K562 (cell line): ENCODE measurements around the gene JAK3. TPM values are rescaled to one million over a fixed set of nuclear protein-coding genes. Genes with fewer than 3 reads are reported as not detected.

Experiments used
- ATF1 ChIP-seq, 2 experiments: fragments of 450-650 bp in 1 of 2; IDR thresholded peaks; 2 replicates each; pipeline ENCODE4 v1.6.1; 2016; ENCODE audit warnings: missing compliant biosample characterization in 1 of 2, missing genetic modification characterization in 1 of 2
- BRF2 ChIP-seq: IDR thresholded peaks from 3 replicates; pipeline ENCODE4 v1.6.1; 2011; ENCODE audit warnings: borderline replicate concordance, mild to moderate bottlenecking; ENCODE audit not compliant: insufficient read length, insufficient read depth
- CXXC5 ChIP-seq: fragments of 250-450 bp; sonication (Bioruptor Pico); IDR thresholded peaks from 2 replicates; pipeline ENCODE4 v1.8.0; 2022; ENCODE audit warnings: inconsistent platforms, mild to moderate bottlenecking, moderate library complexity
- FOXO4 ChIP-seq: fragments of 450-650 bp; formaldehyde crosslinking; IDR thresholded peaks from 2 replicates; pipeline ENCODE4 v1.4.0; 2020; ENCODE audit warnings: mild to moderate bottlenecking, moderate library complexity
- ILF3 ChIP-seq: fragments of 450-650 bp; IDR thresholded peaks from 2 replicates; pipeline ENCODE4 v1.6.1; 2018; ENCODE audit warnings: antibody characterized with exemption, mild to moderate bottlenecking, moderate library complexity, borderline replicate concordance
- KAT7 ChIP-seq: sonication (generic); formaldehyde crosslinking; IDR thresholded peaks from 2 replicates; pipeline ENCODE4 v1.8.0; 2022; ENCODE audit warnings: missing genetic modification reagents, mild to moderate bottlenecking, borderline replicate concordance
- MCM2 ChIP-seq: fragments of 450-650 bp; IDR thresholded peaks from 2 replicates; pipeline ENCODE4 v1.6.1; 2017; ENCODE audit warnings: low read depth, mild to moderate bottlenecking
- MYBL2 ChIP-seq, 2 experiments: fragments of 450-650 bp in 1 of 2; sonication (generic) in 1 of 2; formaldehyde crosslinking in 1 of 2; IDR thresholded peaks; 2 replicates each; pipeline versions ENCODE4 v1.6.1 to v1.8.1; 2017 to 2022; ENCODE audit warnings: borderline replicate concordance in 1 of 2, inconsistent platforms in 1 of 2, low read depth in 1 of 2, mild to moderate bottlenecking in 1 of 2, missing genetic modification reagents in 1 of 2, moderate library complexity in 1 of 2
- NR2C1 ChIP-seq, 2 experiments: fragments of 450-650 bp; IDR thresholded peaks; 2 replicates each; pipeline ENCODE4 v1.6.1; 2017; ENCODE audit warnings: mild to moderate bottlenecking in 2 of 2, antibody characterized with exemption in 1 of 2, inconsistent platforms in 1 of 2, missing compliant biosample characterization in 1 of 2, missing genetic modification characterization in 1 of 2
- POLR2B ChIP-seq: fragments of 450-650 bp; IDR thresholded peaks from 2 replicates; pipeline ENCODE4 v1.6.1; 2018; ENCODE audit warnings: low read depth; ENCODE audit not compliant: partially characterized antibody
- SAFB2 ChIP-seq: fragments of 200-400 bp; formaldehyde crosslinking; IDR thresholded peaks from 2 replicates; pipeline ENCODE4 v1.6.1; 2018; ENCODE audit warnings: borderline replicate concordance, low read length, low read depth, moderate library complexity; ENCODE audit not compliant: severe bottlenecking
- SMAD3 ChIP-seq: fragments of 450-650 bp; formaldehyde crosslinking; conservative IDR thresholded peaks from 2 replicates; pipeline ENCODE4 v1.4.0; 2020; ENCODE audit warnings: mild to moderate bottlenecking
- ZBTB26 ChIP-seq: fragments of 450-650 bp; formaldehyde crosslinking; IDR thresholded peaks from 2 replicates; pipeline ENCODE4 v1.4.0; 2022; ENCODE audit warnings: missing genetic modification characterization
- ZFP1 ChIP-seq: fragments of 450-650 bp; formaldehyde crosslinking; IDR thresholded peaks from 2 replicates; pipeline ENCODE4 v1.4.0; 2020; ENCODE audit warnings: mild to moderate bottlenecking, mixed read lengths
- ZHX1 ChIP-seq: fragments of 150-350 bp; conservative IDR thresholded peaks from 2 replicates; pipeline ENCODE4 v1.6.1; 2014; ENCODE audit warnings: low read length
- ZNF12 ChIP-seq: sonication (generic); formaldehyde crosslinking; IDR thresholded peaks from 2 replicates; pipeline ENCODE4 v1.4.0; 2020; ENCODE audit warnings: mild to moderate bottlenecking, missing genetic modification reagents
- ZNF146 ChIP-seq: IDR thresholded peaks from one replicate; pipeline ENCODE4 v1.6.1; 2018; ENCODE audit warnings: missing compliant biosample characterization; ENCODE audit not compliant: unreplicated experiment
- ZNF507 ChIP-seq: conservative IDR thresholded peaks from 2 replicates; pipeline ENCODE4 v1.6.1; 2017; ENCODE audit warnings: missing genetic modification characterization, missing compliant biosample characterization
- ZNF551 ChIP-seq: fragments of 250-450 bp; sonication (Bioruptor Pico); IDR thresholded peaks from 2 replicates; pipeline ENCODE4 v1.5.0; 2021; ENCODE audit warnings: mild to moderate bottlenecking, moderate library complexity
- ZNF766 ChIP-seq: fragments of 200-800 bp; sonication (Bioruptor generic); conservative IDR thresholded peaks from 2 replicates; pipeline ENCODE4 v1.6.1; 2016; ENCODE audit warnings: missing genetic modification characterization, missing compliant biosample characterization
- polyA plus RNA-seq, 8 experiments: library from polyadenylated mRNA; depleted of rRNA in 4 of 8; stranded (reverse) in 5 of 8; unstranded in 3 of 8; fragments of >200 nt; fragmentation: Nextera tagmentation in 2 of 8; fragmentation: Illumina TruSeq in 1 of 8; extraction: Ambion mirVana in 2 of 8; extraction: Trizol in 1 of 8; gene quantifications; 2 replicates each; pipeline versions ENCODE4 v1.2.1 to v1.2.3, GENCODE V29; 2011 to 2014; ENCODE audit warnings: inconsistent platforms in 1 of 8, missing spikeins in 1 of 8
- total RNA-seq, 7 experiments: library from RNA; depleted of rRNA in 6 of 7; stranded (reverse); fragments of >200 nt in 6 of 7; fragmentation: Illumina TruSeq in 2 of 7; extraction: Trizol in 2 of 7; gene quantifications; 2 replicates each; pipeline versions ENCODE4 v1.2.1 to v1.2.3, GENCODE V29; 2011 to 2021; ENCODE audit warnings: low replicate concordance in 1 of 7

JAK3 gene
- total and polyA plus RNA-seq, 9 of the 15 experiments (the other 6 are each of a cell fraction or from before 2014, with no cell fraction given): 0.01 to 0.18 (median 0.07) TPM; not detected in 1

GRCh38 chr19:17841810-17842662 is 5.7 kb downstream of the JAK3 start (continued):
- TF ChIP-seq ZBTB26 (CRISPR knock-in tag) (0 out of 2 replicates have a peak, but pooled peaks have one; percentile 46), SMAD3 (no peak), ZNF551 (CRISPR knock-in tag) (no peak), POLR2B (peak; percentile 55), CXXC5 (CRISPR knock-in tag) (peak; percentile 79), KAT7 (no peak; the same call in 1 of the 2 replicates), ILF3 (no peak), ZFP1 (CRISPR knock-in tag) (no peak), MYBL2 (IDR thresholded peaks at IDR 0.05; ENCODE audit: low read depth) (no peak), MYBL2 (CRISPR knock-in tag; IDR thresholded peaks at IDR 0.05; ENCODE audit: borderline replicate concordance) (no peak), MCM2 (no peak), ZHX1 (no peak), NR2C1 (IDR thresholded peaks at IDR 0.05) (no peak), NR2C1 (tag; IDR thresholded peaks at IDR 0.05) (no peak), SAFB2 (no peak), BRF2 (no peak), ZNF146 (CRISPR knock-in tag) (no peak), FOXO4 (CRISPR knock-in tag) (no peak), ZNF12 (CRISPR knock-in tag) (no peak), ZNF766 (no peak), ATF1 (CRISPR knock-in tag; IDR thresholded peaks at IDR 0.05) (no peak), ATF1 (tag; IDR thresholded peaks at IDR 0.05) (peak; percentile 77), ZNF507 (tag) (no peak)
